GM12864 (cell line): Measurements from ENCODE around the gene INPP4A.
"Not testable (repeated sequence)": the region's sequence is repeated elsewhere in the genome, so short reads cannot be mapped to it uniquely, and the experiment has no call there.

ENCODE experiments used
- DNase-seq: peaks from one replicate; pipeline ENCODE4 v3.0.0-alpha.2; 2011; ENCODE audit warnings: low read depth
- H3K4me3 ChIP-seq: 2 replicates; pipeline ENCODE4 v1.5.1; 2011; ENCODE audit warnings: mild to moderate bottlenecking, low read depth, low read length, control low read depth
- CTCF ChIP-seq: IDR thresholded peaks from 2 replicates; pipeline ENCODE4 v1.5.1; 2011; ENCODE audit warnings: low read depth, mild to moderate bottlenecking, moderate library complexity, low read length, control low read depth, inconsistent platforms; ENCODE audit errors: missing control alignments

Gene INPP4A

GRCh38 chr2:98408155-98408554 is 36.5 kb upstream of the INPP4A start:
- no peak for TF ChIP-seq CTCF
- no peak overlapping the region for H3K4me3 ChIP-seq
- DNase-seq: no peak

GRCh38 chr2:98412751-98413458 is 31.8 kb upstream of the INPP4A start:
- peak; percentile 54 for DNase-seq
- peak; percentile 67 for TF ChIP-seq CTCF
- H3K4me3 ChIP-seq: no peak overlapping the region

GRCh38 chr2:98414246-98414645 is 30.4 kb upstream of the INPP4A start:
- H3K4me3 ChIP-seq, DNase-seq: not testable (repeated sequence)

- not testable (repeated sequence) for H3K4me3 ChIP-seq, DNase-seq
These were observed 28.9 kb upstream of the INPP4A start for GRCh38 chr2:98415719-98416248.

GRCh38 chr2:98416383-98417159 is 28.1 kb upstream of the INPP4A start:
- DNase-seq: no peak
- no peak for TF ChIP-seq CTCF
- H3K4me3 ChIP-seq: no peak overlapping the region

- no peak for DNase-seq
- H3K4me3 ChIP-seq: no peak overlapping the region
- no peak for TF ChIP-seq CTCF
These were observed 25.1 kb upstream of the INPP4A start for GRCh38 chr2:98419544-98419943.

GRCh38 chr2:98419977-98420725 is 24.5 kb upstream of the INPP4A start:
- TF ChIP-seq CTCF: no peak
- peak; percentile 13 for DNase-seq
- H3K4me3 ChIP-seq: no peak overlapping the region
